ENCODE results near the gene UTS2B. TPM values are rescaled to one million over a fixed set of nuclear protein-coding genes. Genes with fewer than 3 reads are reported as not detected.

The UTS2B gene
- polyA plus RNA-seq, 4 donors: 0.24 to 1.1 (median 1.0) TPM

GRCh38 chr3:191353022-191353777 is 22.9 kb upstream of the UTS2B start:
- DNase-seq (ENCODE audit: low read depth in 4 of 4, low spot score in 3 of 4): no peak

DNA sequence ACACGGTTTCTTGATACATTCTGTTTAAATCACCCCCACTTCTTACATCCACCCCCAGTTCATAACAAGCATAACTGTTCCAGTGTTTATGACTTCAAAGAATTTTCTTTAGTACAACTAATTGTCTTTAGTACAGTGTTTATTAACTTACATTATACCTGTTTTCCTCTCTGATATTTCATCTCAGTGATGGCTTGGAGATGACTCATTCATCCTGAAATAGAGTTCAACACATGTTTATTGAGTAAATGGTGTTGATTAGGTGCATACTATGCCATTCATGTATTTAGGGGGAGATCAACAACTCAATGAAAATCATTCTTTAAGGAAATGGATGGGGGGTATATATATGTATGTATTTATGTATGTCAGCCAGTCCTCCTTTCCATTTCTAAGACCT is 21.7 kb upstream of the UTS2B start:
- no peak for DNase-seq (ENCODE audit: low read depth in 4 of 4, low spot score in 3 of 4)

- no peak for DNase-seq (ENCODE audit: low read depth in 4 of 4, low spot score in 3 of 4)
Measured at GRCh38 chr3:191350396-191351090, 20.2 kb upstream of the UTS2B start.

DNA sequence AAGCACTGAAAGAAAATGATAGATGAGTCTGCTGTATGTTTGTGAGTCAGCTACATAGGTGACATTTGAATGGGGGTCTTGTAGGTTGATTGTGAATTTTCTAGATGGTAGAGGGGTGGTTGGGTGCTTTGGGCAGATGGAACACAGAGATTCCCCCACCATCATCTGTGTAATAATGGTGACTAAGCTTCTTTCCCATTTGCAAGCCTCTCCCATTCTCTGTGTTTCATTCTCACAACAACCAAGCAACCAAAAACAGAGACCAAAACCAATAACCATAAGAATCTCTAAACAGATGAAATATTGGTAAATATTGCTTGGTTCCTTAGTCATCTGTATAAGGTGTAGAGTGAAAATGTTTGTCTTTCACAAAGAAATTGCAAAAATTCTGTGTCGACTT is 17.8 kb upstream of the UTS2B start:
- DNase-seq (ENCODE audit: low read depth in 4 of 4, low spot score in 3 of 4): no peak

- no peak for DNase-seq (ENCODE audit: low read depth in 4 of 4, low spot score in 3 of 4)
Measured at GRCh38 chr3:191347228-191347627, 16.9 kb upstream of the UTS2B start.

- DNase-seq (ENCODE audit: low read depth in 4 of 4, low spot score in 3 of 4): no peak
Measured at GRCh38 chr3:191345334-191345733, 15.0 kb upstream of the UTS2B start.

- no peak for DNase-seq (ENCODE audit: low read depth in 4 of 4, low spot score in 3 of 4)
Measured at GRCh38 chr3:191343913-191344312, 13.6 kb upstream of the UTS2B start.

DNA sequence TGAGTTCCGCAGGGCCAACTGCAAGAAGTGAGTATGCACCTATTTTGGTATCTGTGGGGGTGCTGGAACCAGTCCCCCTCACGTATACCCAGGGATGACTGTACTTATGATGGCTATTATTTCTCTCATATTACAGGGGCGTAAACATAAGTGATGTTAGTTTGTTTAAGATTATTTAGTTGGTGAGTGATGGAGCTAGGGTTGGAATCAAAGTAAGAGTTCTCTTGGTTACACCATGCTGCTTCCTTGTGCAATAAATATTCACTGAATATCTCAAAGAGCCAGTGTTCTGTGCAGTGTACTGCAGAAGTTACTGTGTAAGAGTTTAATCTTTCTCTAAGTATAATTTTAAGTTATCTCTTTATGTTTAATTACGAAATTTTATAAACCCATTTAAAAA is 12.8 kb upstream of the UTS2B start:
- no peak for DNase-seq (ENCODE audit: low read depth in 4 of 4, low spot score in 3 of 4)

DNA sequence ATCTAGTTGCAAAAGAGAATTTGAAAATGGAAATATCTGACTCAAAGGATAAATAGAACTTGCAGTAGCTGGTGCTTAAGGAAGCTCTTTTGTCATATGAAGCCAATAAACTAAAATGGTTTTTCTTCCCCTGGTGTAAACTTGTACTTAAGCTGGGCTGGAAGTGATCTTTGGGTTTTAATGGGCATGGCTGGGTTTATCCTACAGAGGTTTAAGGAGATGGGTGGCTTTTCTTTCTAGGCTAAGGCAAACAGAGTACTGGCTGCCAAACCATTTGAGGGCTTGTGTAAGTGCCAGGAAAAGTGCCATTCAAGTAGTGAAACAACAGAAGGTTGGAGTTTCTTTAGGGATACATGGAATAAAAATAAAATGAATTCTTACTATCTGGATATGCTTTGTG is 12.1 kb upstream of the UTS2B start:
- DNase-seq (ENCODE audit: low read depth in 4 of 4, low spot score in 3 of 4): no peak

DNA sequence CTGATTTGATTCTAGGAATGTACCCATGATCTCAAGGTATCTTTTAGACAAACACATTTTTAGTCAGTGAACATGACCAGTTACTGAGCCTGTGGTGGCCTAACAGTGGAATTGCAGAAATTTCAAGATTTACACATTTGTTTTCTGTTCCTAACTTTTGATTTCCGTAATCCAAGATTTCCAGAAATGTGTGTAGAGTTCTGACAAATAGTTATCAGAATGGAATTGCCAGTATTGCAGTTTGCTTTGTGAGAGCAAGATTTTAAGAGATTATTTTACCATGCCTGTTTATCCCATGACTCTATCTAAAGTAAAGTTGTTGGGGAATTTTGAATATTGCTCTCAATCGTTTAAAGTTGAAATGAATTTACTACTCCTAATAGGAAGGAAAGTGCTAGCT is 11.7 kb upstream of the UTS2B start:
- DNase-seq (ENCODE audit: low read depth in 4 of 4, low spot score in 3 of 4): no peak

DNA sequence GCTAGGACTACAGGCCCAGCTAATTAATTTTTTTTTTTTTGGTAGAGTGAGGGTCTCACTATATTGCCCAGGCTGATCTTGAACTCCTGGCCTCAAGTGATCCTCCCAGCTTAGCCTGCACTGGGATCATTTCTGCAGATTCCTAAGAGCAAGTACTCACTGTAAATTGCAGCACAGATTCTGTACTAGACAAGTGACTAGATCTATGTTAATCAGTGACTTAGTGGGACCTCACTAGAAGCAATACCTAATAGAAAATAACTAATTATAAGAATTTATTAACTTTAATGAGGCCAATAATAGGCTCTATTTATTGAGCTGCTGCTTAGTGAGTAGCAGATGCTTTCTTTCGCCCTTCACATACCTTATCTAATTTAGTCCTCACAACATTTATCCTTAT is 10.6 kb upstream of the UTS2B start:
- no peak for DNase-seq (ENCODE audit: low read depth in 4 of 4, low spot score in 3 of 4)

DNA sequence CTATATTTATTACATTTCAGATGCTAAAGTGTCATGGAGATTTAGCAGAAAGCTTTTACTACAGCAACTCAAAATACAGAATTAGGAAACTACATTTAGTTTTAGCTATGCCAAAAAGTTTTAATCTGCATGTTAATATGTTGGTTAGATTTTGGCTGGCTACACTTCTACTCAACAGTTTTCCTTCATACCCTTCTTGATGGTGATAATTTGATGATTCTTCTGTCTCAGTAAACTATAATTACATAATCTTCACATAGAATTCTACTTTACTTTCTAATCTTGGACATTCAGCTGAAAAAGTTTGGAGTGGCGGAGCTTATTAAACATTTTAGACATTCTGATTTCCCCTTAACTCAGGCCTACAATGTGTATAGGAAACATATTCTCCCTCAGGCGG is 10.0 kb upstream of the UTS2B start:
- DNase-seq (ENCODE audit: low read depth in 4 of 4, low spot score in 3 of 4): no peak

DNA sequence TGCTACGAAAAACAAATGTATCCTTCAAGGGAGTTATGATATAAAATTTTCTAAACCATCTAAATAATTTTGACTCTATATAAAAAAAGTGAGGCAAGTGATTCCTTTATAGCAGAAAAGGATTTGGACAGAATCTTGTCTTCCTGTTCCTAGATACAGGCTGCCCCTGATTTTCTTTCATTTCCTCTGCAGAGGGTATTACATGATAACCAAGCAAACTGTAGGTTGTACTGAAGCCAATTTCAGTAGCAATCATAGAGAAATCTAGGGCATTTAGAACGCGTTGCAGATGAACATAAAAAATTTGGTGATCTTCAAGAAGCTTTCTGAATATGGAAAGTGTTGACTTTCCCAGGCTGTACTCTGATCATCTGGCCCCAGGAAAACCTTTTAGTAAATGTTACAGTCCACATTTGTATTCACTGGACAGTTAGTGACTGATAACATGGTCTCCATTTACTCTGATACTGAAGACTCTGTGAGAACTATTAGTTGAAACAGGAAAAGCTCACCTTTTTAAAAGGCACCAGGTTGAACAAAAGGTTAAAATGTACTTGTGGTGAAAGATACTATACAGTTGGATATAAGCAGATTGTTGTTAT is 9.1 kb upstream of the UTS2B start:
- no peak for DNase-seq (ENCODE audit: low read depth in 4 of 4, low spot score in 3 of 4)

- no peak for DNase-seq (ENCODE audit: low read depth in 4 of 4, low spot score in 3 of 4)
Measured at GRCh38 chr3:191338177-191338488, 7.8 kb upstream of the UTS2B start.

- DNase-seq (ENCODE audit: low read depth in 4 of 4, low spot score in 3 of 4): no peak
Measured at GRCh38 chr3:191336833-191337232, 6.5 kb upstream of the UTS2B start.

DNA sequence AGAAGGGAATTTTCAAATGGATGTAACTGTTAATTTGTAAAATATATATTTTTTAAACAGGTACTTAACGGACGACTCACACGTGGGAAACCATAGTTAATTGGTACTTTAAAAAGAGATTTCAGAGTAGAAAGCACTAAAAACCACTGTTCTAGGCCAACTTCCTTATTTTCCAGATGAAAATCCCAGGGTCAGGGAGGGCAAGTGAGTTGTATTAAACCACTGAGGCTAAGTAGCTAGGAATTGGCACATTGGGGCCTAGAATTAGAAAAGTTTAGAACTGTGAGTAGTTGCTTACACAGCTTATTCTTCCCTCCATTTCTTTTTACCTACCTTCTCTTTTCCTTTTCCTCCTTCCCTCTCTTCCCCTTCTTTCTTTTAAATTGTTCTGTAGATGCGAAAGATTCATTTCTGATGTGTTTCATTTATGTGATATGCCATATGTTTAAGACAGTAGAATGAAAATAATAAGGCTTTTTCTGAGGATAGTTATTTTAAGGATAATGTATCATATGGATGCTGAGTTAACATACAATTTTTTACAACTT is 4.1 kb upstream of the UTS2B start:
- no peak for DNase-seq (ENCODE audit: low read depth in 4 of 4, low spot score in 3 of 4)

- DNase-seq (ENCODE audit: low read depth in 4 of 4, low spot score in 3 of 4): no peak
Measured at GRCh38 chr3:191333298-191333880, 3.1 kb upstream of the UTS2B start.

DNA sequence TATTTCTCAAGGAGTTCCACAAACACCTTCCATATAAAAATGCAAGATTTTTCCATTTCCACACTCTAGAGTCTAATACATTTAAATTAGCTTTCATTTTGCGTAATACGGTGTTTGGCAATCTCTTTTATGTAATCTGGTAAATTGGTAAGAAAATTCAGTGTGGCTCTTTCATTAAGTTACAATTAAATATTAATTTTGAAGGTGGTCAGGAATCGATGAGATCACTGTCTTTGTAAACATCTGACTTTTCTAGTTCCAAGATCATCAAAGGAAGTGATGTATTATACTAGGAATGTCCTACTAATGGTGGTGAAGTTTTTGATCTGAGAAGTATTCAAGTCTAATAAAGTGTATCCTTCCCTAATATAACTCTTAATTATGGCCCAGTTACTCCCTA is 1.1 kb upstream of the UTS2B start:
- DNase-seq (ENCODE audit: low read depth in 4 of 4, low spot score in 3 of 4): no peak

GRCh38 chr3:191330530-191331048 is 263 bp upstream of the UTS2B start:
- DNase-seq (ENCODE audit: low read depth in 4 of 4, low spot score in 3 of 4): peak in 1 of 4 donors; percentile 34

DNA sequence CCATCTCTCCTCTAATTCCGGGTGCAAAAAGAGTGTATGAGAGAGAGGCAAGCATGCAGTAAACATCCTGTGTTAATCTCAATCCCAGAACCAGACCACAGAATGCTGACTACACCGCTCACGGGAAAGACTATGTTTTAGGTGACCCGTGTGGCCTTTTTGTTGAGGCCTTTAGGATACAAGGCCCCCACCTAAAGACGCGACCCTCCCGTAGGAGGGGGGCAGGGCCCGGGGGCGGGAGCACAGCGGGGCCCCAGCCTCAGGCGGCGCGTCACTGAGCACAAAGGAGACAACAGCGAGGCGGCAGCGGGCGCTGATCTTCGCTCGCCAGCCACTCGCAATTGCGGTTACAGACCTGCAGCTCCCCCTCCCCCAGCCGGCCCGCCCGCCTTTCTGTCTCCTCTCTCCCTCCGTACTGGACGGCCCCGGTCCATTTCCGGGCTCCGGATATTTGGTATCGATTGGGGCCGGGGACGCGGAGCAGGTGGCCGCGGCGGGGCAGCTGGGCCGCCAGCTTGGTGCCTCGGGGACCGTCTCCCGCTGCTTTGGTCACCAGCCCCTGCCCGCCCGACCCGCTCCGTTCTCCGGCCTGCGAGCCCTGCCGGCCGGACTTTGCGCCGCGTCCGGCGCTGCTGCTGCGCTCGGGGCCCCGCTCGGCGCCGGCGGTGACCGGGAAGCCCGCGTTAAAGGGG is 1.2 kb downstream of the UTS2B start, which contains the start of gene CCDC50:
CCDC50 (plus strand) TSS at position 433 of the 692 bp plus-strand sequence. CDS start 281 bp downstream, outside the sequence.
- DNase-seq (ENCODE audit: low read depth in 4 of 4, low spot score in 3 of 4): peak in 3 of 4 donors; percentile 54 to 65 (median 62)

Data from right renal pelvis (tissue), 4 donors.